SK-N-SH (cell line): ENCODE measurements around the gene MYOCOS. TPM values are rescaled to one million over a fixed set of nuclear protein-coding genes. Genes with fewer than 3 reads are reported as not detected.

Experiments
- CTCF ChIA-PET: fragments of 300-600, 350-600 bp; formaldehyde crosslinking; extraction: SDS; loops from one replicate; lab custom pipeline; 2021; lab: Yijun Ruan, JAX
- POLR2A ChIA-PET: fragments of 350-600 bp; sonication (Branson Sonifier 250); formaldehyde crosslinking; extraction: SDS; loops from one replicate; lab custom pipeline; 2020; ENCODE audit warnings: antibody characterized with exemption, inconsistent platforms; lab: Yijun Ruan, JAX
- DNase-seq: peaks from one replicate; pipeline ENCODE4 v3.0.0; 2012
- H2AFZ ChIP-seq: fragments of 200-600 bp; sonication (generic); 2 replicates; pipeline ENCODE4 v1.8.1; 2016; ENCODE audit warnings: antibody characterized with exemption, mild to moderate bottlenecking, low read depth
- H3F3A ChIP-seq: fragments of 200-600 bp; sonication (generic); replicated peaks from 2 replicates; pipeline ENCODE3; 2016; ENCODE audit warnings: antibody characterized with exemption, mild to moderate bottlenecking; ENCODE audit not compliant: insufficient read depth
- H3K27ac ChIP-seq, 2 experiments: fragments of 200-500 bp in 1 of 2; fragments of 200-600 bp in 1 of 2; sonication (Bioruptor generic) in 1 of 2; sonication (generic), shearing (Covaris generic) in 1 of 2; 2 replicates each; pipeline versions ENCODE4 v1.5.1 to v1.6.1; 2014 to 2016; ENCODE audit warnings: low read depth in 2 of 2, inconsistent platforms in 1 of 2, low read length in 1 of 2, mild to moderate bottlenecking in 1 of 2, mixed read lengths in 1 of 2
- H3K27me3 ChIP-seq: fragments of 200-600 bp; sonication (generic), shearing (Covaris generic); 2 replicates; pipeline ENCODE4 v1.6.1; 2016; ENCODE audit warnings: mixed run types; ENCODE audit not compliant: insufficient read depth
- H3K36me3 ChIP-seq, 2 experiments: fragments of 200-500 bp in 1 of 2; fragments of 200-600 bp in 1 of 2; sonication (Bioruptor generic) in 1 of 2; sonication (generic) in 1 of 2; replicated peaks in 1 of 2; 2 replicates each; pipeline versions ENCODE3 to v1.5.1; 2014 to 2016; ENCODE audit warnings: low read length in 1 of 2, mild to moderate bottlenecking in 1 of 2; ENCODE audit not compliant: insufficient read depth in 2 of 2, control insufficient read depth in 1 of 2
- H3K4me1 ChIP-seq, 2 experiments: fragments of 200-500 bp in 1 of 2; fragments of 200-600 bp in 1 of 2; sonication (Bioruptor generic) in 1 of 2; sonication (generic), shearing (Covaris generic) in 1 of 2; 2 replicates each; pipeline versions ENCODE4 v1.5.1 to v1.6.1; 2014 to 2016; ENCODE audit warnings: low read depth in 1 of 2, low read length in 1 of 2, mixed run types in 1 of 2; ENCODE audit not compliant: insufficient read depth in 2 of 2, control insufficient read depth in 1 of 2
- H3K4me2 ChIP-seq: fragments of 200-600 bp; sonication (generic), shearing (Covaris generic); 2 replicates; pipeline ENCODE4 v1.6.1; 2017; ENCODE audit warnings: mixed run types
- H3K4me3 ChIP-seq, 2 experiments: fragments of 200-500 bp in 1 of 2; fragments of 200-600 bp in 1 of 2; sonication (Bioruptor generic) in 1 of 2; sonication (generic), shearing (Covaris generic) in 1 of 2; 2 replicates each; pipeline versions ENCODE4 v1.5.1 to v1.8.1; 2014 to 2016; ENCODE audit warnings: low read depth in 2 of 2, inconsistent platforms in 1 of 2, low read length in 1 of 2, mild to moderate bottlenecking in 1 of 2, mixed read lengths in 1 of 2, moderate library complexity in 1 of 2
- H3K79me2 ChIP-seq: fragments of 200-600 bp; sonication (generic); 2 replicates; pipeline ENCODE4 v1.8.1; 2017; ENCODE audit warnings: mild to moderate bottlenecking; ENCODE audit not compliant: insufficient read depth
- H3K9ac ChIP-seq: fragments of 200-600 bp; sonication (generic); 2 replicates; pipeline ENCODE4 v1.6.1; 2017; ENCODE audit warnings: mixed run types
- H3K9me2 ChIP-seq: fragments of 200-600 bp; sonication (generic); 2 replicates; pipeline ENCODE4 v1.6.1; 2017; ENCODE audit warnings: mixed run types
- H3K9me3 ChIP-seq: fragments of 200-600 bp; sonication (generic); 2 replicates; pipeline ENCODE4 v1.6.1; 2017; ENCODE audit warnings: mixed run types, mild to moderate bottlenecking, moderate library complexity
- H4K20me1 ChIP-seq: fragments of 200-600 bp; sonication (generic); 2 replicates; pipeline ENCODE4 v1.6.1; 2017; ENCODE audit warnings: mild to moderate bottlenecking, mixed run types; ENCODE audit not compliant: insufficient read depth
- ELF1 ChIP-seq: IDR thresholded peaks from 2 replicates; pipeline ENCODE4 v1.4.0; 2012
- FOXM1 ChIP-seq: IDR thresholded peaks from 2 replicates; pipeline ENCODE4 v1.4.0; 2012; ENCODE audit warnings: low read depth, mild to moderate bottlenecking
- GATA2 ChIP-seq: sonication (generic); formaldehyde crosslinking; IDR thresholded peaks from 2 replicates; pipeline ENCODE4 v1.5.0; 2020; ENCODE audit warnings: mild to moderate bottlenecking, missing genetic modification reagents
- JUND ChIP-seq: IDR thresholded peaks from 2 replicates; pipeline ENCODE4 v1.4.0; 2012
- NFIC ChIP-seq: IDR thresholded peaks from 2 replicates; pipeline ENCODE4 v1.4.0; 2012; ENCODE audit warnings: borderline replicate concordance
- POLR2AphosphoS5 ChIP-seq: IDR thresholded peaks from 2 replicates; pipeline ENCODE4 v1.6.1; 2012; ENCODE audit warnings: low read depth, low read length
- RAD21 ChIP-seq: IDR thresholded peaks from 2 replicates; pipeline ENCODE4 v1.6.1; 2012; ENCODE audit warnings: mild to moderate bottlenecking, low read length
- RXRA ChIP-seq: IDR thresholded peaks from 2 replicates; pipeline ENCODE4 v1.4.0; 2012; ENCODE audit warnings: low read depth, mild to moderate bottlenecking, borderline replicate concordance
- TCF12 ChIP-seq: IDR thresholded peaks from 2 replicates; pipeline ENCODE4 v1.4.0; 2012
- YY1 ChIP-seq: IDR thresholded peaks from 2 replicates; pipeline ENCODE4 v1.4.0; 2012; ENCODE audit warnings: low read depth, mild to moderate bottlenecking
- WGBS: methylation state at CpG from one replicate; pipeline ENCODE4 v1.1.6; 2017; ENCODE audit warnings: low lambda C conversion rate; 5-methylcytosine and 5-hydroxymethylcytosine counted together
- polyA plus RNA-seq, 3 experiments: library from polyadenylated mRNA; depleted of rRNA; stranded (reverse); fragments of >200 nt; gene quantifications; 2 replicates each; pipeline ENCODE4 v1.2.3, GENCODE V29; 2012
- TF ChIP-seq, protein P1 (sequence below): fragments of 150-350 bp; IDR thresholded peaks from 2 replicates; pipeline ENCODE4 v1.6.1; 2016; ENCODE audit warnings: mild to moderate bottlenecking, low read depth, low read length
- TF ChIP-seq, protein P2 (sequence below): IDR thresholded peaks from 2 replicates; pipeline ENCODE4 v1.4.0; 2012; ENCODE audit warnings: low read depth, borderline replicate concordance
- TF ChIP-seq, protein P3 (sequence below): fragments of 200-600 bp; sonication (generic); IDR thresholded peaks from 2 replicates; pipeline ENCODE4 v1.6.1; 2017; ENCODE audit warnings: antibody characterized with exemption, mild to moderate bottlenecking, moderate library complexity

Gene MYOCOS
- polyA plus RNA-seq, 1 of the 3 experiments (the other 2 are of a cell fraction): not detected

- TF ChIP-seq, protein P1, sequence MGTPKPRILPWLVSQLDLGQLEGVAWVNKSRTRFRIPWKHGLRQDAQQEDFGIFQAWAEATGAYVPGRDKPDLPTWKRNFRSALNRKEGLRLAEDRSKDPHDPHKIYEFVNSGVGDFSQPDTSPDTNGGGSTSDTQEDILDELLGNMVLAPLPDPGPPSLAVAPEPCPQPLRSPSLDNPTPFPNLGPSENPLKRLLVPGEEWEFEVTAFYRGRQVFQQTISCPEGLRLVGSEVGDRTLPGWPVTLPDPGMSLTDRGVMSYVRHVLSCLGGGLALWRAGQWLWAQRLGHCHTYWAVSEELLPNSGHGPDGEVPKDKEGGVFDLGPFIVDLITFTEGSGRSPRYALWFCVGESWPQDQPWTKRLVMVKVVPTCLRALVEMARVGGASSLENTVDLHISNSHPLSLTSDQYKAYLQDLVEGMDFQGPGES: no peak
- TF ChIP-seq RAD21 (no peak), TCF12 (no peak), GATA2 (no peak), POLR2AphosphoS5 (no peak), RXRA (no peak), ELF1 (no peak)
- TF ChIP-seq, all 33 proteins: peak for 0
Observed at GRCh38 chr1:171664976-171665375, 42.9 kb downstream of the MYOCOS start (continued).

- Histone ChIP-seq H3K27me3 (peaks cover 17% of the 10 kb centered on the region; the same call in 1 of the 2 replicates), H3K9me2 (no peaks in the 10 kb centered on the region), H4K20me1 (no peaks in the 10 kb centered on the region), H3F3A (no peaks in the 10 kb centered on the region), H3K9me3 (no peaks in the 10 kb centered on the region), H3K27ac (no peak overlapping the region), H3K36me3 (no peaks in the 10 kb centered on the region), H3K79me2 (no peaks in the 10 kb centered on the region), H3K4me1 (no peaks in the 10 kb centered on the region), H2AFZ (no peak overlapping the region), H3K4me2 (no peak overlapping the region), H3K4me3 (no peak overlapping the region), H3K9ac (no peak overlapping the region)
- ChIA-PET CTCF (interaction anchor here (1.1 to 1.2 kb wide), 3 partner anchors 12 to 262 kb away, joined by 3 read pairs; no protein-coding TSS in a partner anchor), POLR2A (no interaction called here)
- TF ChIP-seq, protein P2, sequence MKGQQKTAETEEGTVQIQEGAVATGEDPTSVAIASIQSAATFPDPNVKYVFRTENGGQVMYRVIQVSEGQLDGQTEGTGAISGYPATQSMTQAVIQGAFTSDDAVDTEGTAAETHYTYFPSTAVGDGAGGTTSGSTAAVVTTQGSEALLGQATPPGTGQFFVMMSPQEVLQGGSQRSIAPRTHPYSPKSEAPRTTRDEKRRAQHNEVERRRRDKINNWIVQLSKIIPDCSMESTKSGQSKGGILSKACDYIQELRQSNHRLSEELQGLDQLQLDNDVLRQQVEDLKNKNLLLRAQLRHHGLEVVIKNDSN: no peak
- TF ChIP-seq GATA2 (no peak), NFIC (no peak), POLR2AphosphoS5 (no peak), JUND (no peak), YY1 (no peak), RAD21 (no peak), FOXM1 (no peak)
- TF ChIP-seq, protein P3, sequence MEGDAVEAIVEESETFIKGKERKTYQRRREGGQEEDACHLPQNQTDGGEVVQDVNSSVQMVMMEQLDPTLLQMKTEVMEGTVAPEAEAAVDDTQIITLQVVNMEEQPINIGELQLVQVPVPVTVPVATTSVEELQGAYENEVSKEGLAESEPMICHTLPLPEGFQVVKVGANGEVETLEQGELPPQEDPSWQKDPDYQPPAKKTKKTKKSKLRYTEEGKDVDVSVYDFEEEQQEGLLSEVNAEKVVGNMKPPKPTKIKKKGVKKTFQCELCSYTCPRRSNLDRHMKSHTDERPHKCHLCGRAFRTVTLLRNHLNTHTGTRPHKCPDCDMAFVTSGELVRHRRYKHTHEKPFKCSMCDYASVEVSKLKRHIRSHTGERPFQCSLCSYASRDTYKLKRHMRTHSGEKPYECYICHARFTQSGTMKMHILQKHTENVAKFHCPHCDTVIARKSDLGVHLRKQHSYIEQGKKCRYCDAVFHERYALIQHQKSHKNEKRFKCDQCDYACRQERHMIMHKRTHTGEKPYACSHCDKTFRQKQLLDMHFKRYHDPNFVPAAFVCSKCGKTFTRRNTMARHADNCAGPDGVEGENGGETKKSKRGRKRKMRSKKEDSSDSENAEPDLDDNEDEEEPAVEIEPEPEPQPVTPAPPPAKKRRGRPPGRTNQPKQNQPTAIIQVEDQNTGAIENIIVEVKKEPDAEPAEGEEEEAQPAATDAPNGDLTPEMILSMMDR: no peak
- no peak for DNase-seq
- WGBS: 20% methylated on average over 4 of the region's 4 CpGs
Observed at GRCh38 chr1:171666114-171666769, 44.2 kb downstream of the MYOCOS start.
